GM18502 (cell line): ENCODE results near the gene S1PR1.
"Not testable (repeated sequence)": the region's sequence is repeated elsewhere in the genome, so short reads cannot be mapped to it uniquely, and the experiment has no call there.

Experiments
- ATAC-seq: cut with Tn5 transposase; IDR thresholded peaks from one replicate; pipeline ENCODE4 v1.9.1; 2021; ENCODE audit warnings: mild to moderate bottlenecking; ENCODE audit not compliant: unreplicated experiment, poor library complexity

Gene S1PR1

DNA sequence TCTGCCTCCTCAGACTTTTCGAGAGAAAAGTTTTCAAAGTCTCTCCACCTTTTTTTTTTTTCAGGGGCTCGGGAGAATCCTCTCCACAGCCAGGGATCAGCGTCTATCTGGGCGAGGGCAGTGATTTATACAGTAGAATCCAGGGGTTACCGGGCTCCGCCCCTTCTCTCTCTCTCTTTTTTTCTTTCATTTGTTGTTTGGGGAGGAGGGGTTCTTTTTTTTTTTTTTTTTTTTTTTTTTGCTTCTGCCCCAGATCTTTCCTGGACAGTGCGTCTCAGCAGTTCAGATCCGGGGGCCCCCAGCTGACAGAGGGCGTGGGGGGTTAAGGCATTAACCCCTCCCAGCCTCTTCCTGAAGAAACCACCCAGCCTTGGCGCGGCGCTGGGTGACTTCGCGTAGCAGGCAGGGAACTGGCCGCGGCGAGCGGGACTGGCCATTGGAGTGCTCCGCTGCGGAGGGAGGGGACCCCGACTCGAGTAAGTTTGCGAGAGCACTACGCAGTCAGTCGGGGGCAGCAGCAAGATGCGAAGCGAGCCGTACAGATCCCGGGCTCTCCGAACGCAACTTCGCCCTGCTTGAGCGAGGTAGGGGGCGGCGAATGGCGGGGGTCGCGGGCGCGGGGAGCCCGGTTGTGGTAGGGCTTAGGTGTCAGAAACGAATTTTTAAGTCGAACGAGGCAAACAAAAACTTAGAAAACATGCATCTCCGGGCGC lies at the start of gene S1PR1:
Gene S1PR1, plus strand, starts transcription at position 504 of the 713 bp plus-strand sequence. CDS start 1,966 bp downstream, outside the sequence.
- peak; percentile 27 for ATAC-seq

DNA sequence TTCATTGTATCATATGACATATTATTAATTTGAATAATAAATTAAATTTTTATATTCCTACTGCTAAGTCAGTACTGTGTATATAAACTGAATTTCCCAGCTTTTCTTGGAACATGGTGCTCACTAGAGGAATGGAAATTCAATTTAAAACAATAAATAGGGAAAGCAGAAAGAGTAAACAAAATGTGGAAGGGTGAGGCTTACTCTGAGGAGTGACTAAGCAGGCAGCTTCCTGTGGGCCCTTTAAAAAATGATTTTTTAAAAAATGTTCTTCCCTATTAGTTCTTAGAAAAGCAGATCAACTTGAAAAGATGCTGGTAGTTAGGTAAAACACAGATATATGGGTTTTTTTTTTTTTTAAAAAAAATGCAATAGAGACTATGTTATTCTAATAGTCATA lies 49.5 kb upstream of the S1PR1 start:
- ATAC-seq: no peak

DNA sequence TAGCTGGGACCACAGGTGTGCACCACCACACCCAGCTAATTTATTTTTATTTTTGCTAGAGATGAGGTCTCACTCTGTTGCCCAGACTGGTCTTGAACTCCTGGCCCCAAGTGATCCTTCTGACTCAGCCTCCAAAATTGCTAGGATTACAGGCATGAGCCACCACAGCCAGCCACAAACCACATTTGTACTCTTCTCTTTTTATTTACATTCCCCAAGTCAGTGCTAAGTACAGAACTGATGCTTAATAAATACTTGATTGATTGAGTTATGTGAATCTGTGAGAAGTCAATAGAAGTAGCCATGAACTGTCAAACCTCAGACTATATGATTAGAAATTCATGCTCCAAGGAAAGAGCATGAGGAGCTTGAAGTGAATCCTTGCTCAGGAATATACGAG lies 48.5 kb upstream of the S1PR1 start:
- ATAC-seq: no peak

DNA sequence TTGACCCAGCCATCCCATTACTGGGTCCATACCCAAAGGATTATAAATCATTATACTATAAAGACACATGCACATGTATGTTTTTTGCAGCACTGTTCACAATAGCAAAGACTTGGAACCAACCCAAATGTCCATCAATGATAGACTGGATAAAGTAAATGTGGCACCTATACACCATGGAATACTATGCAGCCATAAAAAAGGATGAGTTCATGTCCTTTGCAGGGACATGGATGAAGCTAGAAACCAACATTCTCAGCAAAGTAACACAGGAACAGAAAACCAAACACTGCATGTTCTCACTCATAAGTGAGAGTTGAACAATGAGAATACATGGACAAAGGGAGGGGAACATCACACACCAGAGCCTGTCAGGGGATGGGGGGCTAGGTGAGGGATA lies 47.9 kb upstream of the S1PR1 start:
- not testable (repeated sequence) for ATAC-seq

DNA sequence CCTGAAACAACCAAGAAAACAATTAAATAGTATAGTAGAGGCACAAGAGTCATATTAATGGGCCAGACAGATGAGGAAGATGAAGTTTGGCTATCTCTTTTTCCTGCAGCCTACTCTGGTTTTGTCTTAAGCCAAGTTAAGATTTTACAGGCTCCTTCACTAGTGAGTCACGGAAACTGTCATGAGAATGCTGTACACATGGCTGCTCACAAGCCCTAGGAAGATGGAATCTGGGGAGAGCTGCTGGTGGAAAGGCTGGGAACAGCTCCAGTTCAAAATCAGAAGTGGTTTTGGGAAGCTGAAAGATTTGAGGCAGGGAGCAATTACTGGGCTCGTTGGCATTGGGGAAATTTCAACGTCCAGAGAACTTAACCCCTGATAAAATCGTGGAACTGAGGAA lies 46.4 kb upstream of the S1PR1 start:
- no peak for ATAC-seq

GRCh38 chr1:101191049-101191448 lies 45.8 kb upstream of the S1PR1 start:
- ATAC-seq: no peak

GRCh38 chr1:101193733-101194169 lies 43.1 kb upstream of the S1PR1 start:
- ATAC-seq: no peak

GRCh38 chr1:101194746-101195145 lies 42.1 kb upstream of the S1PR1 start:
- ATAC-seq: no peak

DNA sequence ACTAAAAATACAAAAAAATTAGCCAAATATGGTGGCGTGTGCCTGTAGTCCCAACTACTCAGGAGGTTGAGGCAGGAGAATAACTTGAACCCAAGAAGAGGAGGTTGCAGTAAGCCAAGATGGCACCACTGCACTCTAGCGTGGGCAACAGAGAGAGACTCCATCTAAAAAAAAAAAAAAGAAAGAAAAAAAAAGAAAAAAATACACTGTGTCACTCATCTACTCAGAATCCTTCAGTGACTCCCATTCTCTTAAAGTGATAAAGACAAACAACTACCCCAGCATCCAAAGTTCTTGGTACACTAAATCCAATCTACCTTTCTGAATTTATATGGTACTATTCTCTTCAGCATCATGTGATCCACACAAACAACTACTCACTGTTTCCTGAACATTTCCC lies 40.2 kb upstream of the S1PR1 start:
- no peak for ATAC-seq

DNA sequence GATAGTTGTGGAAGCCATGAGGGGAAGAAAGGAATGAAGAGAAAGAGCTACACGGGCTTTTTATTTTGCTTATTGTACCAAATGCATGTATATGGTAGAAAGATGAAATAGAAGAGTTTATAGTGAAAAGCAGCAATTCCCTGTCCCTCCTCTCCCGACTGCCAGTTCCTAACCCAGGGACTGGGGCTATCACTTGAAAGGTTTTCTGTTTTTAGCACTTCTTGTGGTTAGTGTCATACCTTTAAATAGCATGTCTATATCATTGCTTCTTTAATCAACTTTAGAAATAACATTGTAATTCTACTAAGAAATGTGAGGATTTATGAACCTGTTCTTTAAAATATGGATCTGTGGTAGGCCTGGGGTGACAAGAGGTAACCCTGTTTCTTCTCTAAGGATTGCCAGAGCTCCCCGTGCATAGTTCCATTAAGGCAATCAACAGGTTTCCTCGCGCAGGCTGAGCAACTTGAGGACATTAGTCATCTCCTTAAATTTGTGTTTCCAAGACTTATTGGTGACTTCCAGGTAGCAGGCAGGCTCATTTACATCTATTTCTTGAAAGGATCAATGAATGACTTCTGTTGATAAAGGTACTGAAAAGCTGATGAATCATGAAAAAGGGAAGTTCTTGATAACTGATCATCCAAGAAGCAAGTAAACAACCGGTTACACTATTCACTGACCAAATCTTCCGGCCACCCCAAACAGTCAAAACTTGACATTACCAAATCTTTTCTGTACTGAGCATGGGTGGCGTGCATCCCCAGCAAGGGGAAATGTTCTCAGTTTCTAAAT lies 37.8 kb upstream of the S1PR1 start:
- peak; percentile 100 for ATAC-seq

DNA sequence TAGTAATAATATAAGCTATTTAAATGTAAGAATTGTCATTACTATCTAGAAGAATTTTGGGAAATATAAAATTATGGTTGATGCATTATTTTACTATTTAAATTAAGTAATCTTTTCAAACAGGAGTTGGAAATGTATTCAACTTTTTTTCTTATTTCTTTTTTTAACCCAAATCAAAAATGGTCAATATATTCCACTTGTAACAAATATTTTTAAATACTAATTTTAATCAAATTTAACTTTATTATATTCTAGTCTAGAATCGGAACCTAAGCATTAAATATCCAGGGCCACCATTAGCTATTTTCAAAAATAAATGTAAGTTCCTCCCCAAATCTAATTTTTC lies 37.2 kb upstream of the S1PR1 start:
- ATAC-seq: no peak

DNA sequence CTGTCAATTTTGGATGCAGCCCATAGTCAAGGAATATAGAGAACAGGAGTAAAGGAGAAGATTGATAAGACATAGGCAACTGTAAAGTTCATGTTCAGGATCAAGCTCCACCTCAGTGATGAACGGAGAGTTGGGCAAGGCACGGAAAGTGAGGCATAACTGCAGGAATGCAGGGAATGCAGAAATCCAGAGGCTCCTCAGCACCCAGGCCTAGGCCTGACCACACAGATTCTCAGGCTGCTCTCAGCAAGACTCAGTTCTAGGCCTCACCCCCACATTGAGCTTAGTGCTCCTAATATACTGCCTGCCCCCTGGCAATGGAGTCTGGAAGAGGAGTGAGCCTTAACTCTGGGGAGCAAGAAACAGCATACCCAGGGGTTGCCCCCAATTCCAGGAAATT lies 36.3 kb upstream of the S1PR1 start:
- no peak for ATAC-seq

- ATAC-seq: no peak
These were observed 32.8 kb upstream of the S1PR1 start for GRCh38 chr1:101203820-101204540.

DNA sequence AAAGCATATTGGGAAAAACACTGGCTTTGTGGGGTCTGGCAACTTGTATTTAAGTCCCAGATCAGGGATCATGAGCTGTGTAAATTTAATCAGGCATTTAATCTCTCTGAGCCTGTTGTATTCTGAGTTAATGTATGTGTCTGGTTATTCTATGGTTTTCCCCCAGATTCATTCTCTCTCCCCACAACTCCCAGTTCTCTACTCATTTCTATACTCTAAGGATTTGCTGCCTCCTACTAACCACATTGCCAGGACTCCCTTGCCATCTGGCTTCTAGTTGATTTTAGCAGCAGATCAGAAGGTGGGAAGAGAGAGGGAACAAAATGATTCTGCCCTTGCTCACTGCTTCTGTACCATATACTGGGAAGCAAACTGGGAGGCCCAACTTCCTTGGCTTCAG lies 31.4 kb upstream of the S1PR1 start:
- no peak for ATAC-seq

- not testable (repeated sequence) for ATAC-seq
These were observed 30.7 kb upstream of the S1PR1 start for GRCh38 chr1:101206139-101206538.

- ATAC-seq: not testable (repeated sequence)
These were observed 29.5 kb upstream of the S1PR1 start for GRCh38 chr1:101207271-101207670.

- no peak for ATAC-seq
These were observed 28.9 kb upstream of the S1PR1 start for GRCh38 chr1:101207891-101208290.

GRCh38 chr1:101215363-101216011 lies 21.3 kb upstream of the S1PR1 start:
- ATAC-seq: no peak

GRCh38 chr1:101216623-101217022 lies 20.2 kb upstream of the S1PR1 start:
- ATAC-seq: no peak

- no peak for ATAC-seq
These were observed 19.7 kb upstream of the S1PR1 start for GRCh38 chr1:101217148-101217547.

- not testable (repeated sequence) for ATAC-seq
These were observed 17.9 kb upstream of the S1PR1 start for GRCh38 chr1:101218968-101219367.
